GM19035 (cell line): ENCODE data around the gene TM9SF2.
A peak's percentile ranks its signal among the peaks of the same experiment; 100 is the strongest.

Experiments
- ATAC-seq: cut with Tn5 transposase; IDR thresholded peaks from one replicate; pipeline ENCODE4 v1.9.1; 2021; ENCODE audit not compliant: unreplicated experiment

Gene TM9SF2

DNA sequence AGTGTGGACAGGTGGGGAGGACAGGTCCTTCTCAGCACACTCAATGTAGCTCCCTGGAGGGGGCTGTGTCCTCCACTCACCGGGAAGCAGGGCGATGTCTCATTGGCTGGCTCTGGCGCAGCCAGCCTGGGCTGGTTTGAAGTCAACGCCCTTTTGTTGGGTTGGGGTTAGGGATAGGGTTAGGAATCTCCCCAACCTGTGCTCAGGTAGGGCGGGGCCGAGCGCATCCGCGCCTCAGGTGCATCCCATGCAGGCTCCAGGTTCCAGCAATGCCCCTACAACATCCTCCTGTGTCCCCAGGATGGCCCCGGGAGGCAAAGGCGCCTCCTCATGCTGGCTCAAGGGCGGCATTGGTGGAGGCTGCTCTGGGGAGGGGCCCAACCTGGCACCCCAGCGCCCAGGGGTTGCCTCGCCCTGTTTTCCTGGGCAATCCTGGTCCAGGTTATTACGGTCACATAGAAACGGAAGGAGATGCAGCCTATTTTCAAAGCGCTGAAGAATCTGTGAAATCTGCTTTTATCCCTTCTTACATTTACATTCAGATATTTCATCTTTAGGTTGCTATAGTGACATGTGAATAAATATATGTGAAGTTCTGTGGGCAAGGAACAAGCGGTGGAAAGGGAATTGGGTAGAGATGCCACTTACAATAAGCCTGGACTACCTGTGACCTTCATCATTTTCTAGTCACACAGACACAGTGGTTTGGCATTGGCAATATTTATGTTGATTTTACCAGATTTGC lies 74.3 kb downstream of the TM9SF2 start:
- ATAC-seq = no peak

DNA sequence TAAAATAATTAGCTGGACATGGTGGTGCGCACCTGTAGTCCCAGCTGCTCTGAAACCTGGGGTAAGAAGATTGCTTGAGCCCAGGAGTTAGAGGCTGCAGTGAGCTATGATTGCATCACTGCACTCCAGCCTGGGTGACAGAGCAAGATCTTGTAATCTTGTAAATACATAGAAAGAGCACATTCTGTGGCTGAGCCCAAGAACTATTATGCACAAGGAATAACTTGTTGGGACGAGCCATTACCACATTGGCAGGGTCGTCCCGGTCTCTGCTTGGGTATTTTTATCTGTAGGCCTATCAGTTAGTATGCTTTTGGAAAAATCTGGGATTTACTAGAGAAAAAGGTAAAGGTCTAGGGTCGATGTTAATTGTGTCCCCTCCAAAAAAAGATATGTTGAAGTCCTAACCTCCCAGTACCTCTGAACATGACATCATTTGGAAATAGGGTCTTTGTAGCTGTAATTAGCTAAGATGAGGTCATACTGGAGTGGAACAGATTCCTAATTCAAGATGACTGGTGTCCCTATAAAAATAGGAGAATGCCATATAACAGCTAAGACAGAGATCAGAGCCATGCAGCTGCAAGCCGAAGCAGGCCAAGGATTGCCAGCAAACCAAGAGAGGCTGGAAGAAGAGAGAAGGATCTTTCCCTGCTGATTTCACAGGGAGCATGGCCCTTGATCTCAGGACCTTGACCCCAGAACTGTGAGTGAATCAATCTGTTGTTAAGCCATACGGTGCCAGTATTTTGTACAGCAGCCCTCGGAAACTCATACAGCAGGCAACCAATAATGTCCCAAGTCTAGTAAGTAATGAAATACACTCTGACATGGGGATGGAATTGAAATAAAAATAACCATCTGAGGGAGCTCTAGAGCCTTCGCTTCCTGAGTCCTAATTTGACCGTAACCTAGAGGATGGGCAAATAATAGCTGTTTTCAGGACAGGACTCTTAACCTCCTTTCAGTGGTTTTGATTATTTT lies 77.0 kb downstream of the TM9SF2 start:
- no peak for ATAC-seq

DNA sequence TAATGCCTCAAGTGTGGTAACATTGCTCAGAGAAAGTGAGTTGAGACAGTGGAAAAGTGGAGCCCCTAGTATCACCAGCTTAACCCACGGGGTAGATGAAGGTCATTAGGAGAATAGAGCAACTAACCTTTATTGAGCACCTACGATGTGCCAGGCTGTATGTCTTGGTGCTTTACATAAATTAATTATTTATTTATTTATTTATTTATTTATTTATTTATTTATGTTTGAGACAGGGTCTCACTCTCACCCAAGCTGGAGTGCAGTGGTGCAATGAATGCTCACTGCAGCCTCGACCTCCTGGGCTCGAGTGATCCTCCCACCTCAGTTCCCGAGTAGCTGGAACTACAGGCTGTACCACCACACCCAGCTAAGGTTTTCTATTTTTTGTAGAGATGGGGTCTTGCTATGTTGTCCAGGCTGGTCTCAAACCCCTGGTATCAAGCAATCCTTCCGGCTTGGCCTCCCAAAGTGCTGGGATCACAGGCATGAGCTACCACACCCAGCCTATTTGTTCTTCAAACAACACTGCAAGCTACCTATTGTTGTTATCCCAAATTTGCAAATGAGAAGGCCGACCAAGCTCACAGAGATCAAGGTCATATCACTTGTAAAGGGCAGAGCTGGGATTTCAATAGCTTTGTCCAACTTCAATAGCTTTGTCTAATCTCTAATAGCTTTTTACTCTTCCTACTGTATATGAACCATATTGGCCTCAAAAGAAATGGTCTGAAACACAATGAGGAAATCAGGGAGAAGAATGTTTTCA lies 79.4 kb downstream of the TM9SF2 start:
- ATAC-seq = no peak

DNA sequence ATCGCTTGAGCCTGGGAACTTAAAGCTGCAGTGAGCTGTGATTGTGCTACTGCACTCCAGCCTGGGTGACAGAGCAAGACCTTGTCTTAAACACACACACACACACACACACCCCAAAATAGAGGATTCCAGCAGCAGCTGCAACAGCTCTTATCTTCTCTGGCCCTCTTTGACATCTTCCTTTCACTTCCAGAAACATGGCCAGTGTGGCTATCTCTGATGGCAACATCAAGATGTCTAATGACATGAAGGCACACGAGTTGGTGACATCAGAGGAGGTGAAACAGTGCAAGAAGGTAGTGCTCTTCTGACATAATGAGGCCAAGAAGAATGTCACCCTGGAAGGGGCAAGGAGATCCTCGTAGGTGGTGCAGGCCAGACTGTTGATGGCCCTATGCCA lies 81.2 kb downstream of the TM9SF2 start:
- no peak for ATAC-seq

DNA sequence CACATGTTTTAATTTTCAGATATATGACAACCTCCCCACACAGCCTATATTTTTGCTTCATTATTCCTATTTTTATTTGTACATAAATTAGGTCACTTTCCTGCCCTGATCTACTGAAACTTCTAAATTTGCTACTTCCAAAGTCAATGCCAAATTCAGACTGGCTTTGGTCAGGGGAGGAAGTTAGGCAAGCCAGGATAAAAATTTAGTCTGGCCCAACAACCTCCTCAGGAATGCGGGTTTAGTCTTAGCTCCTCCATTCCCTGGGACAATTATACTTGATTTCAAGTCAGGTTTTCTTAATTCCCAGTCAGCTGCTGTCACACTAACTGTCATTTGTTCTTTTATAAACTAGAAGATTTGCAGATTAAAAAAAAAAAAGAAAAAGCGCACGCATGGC lies 84.3 kb downstream of the TM9SF2 start:
- no peak for ATAC-seq

DNA sequence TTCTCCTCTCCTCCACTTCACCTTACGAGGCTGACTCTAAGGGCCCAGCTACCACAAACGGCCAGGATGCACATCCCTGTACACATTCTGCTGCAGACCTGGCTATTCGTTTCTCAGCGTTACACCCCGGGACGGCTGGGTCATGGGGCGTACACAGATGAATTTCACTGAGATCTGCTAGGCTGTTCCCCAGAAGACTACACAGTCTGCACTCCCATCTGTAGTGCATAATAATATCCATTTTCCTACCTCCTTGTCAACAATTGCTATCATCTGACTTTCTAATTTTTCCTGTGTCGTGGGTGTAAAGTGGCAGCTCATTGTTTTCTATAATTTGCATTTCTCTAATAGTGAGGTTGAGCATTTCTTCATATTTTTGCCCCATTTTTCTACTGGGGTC lies 85.7 kb downstream of the TM9SF2 start:
- no peak for ATAC-seq

DNA sequence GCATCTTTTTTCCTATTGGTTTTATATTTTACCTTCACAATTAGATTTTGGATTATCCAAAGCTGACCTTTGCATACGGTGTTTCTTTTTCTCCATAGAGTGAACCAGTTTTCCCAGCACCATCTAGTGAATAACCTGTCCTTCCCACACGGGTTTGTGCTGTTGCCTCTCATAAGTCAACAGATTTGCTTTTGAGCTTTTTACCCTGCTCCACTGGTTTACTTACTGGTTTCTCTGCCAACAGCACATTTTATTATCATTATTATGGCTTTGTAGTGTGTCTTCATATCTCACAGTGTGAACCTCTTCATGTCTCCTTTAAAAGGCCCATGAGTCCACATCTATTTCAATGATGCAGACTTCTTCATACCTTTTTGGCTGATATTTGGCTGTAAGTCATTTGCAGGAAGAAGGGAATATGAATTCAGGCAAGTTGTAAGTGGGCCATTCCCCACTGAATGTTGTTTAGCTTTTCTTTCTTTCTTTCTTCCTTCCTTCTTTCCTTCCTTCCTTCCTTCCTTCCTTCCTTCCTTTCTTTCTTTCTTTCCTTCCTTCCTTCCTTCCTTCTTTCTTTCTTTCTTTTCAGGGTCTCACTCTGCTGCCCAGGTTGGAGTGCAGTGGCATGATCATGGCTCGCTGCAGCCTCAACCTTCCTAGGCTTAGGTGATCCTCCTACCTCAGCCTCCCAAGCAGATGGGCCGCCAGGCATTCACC lies 86.8 kb downstream of the TM9SF2 start:
- no peak for ATAC-seq

DNA sequence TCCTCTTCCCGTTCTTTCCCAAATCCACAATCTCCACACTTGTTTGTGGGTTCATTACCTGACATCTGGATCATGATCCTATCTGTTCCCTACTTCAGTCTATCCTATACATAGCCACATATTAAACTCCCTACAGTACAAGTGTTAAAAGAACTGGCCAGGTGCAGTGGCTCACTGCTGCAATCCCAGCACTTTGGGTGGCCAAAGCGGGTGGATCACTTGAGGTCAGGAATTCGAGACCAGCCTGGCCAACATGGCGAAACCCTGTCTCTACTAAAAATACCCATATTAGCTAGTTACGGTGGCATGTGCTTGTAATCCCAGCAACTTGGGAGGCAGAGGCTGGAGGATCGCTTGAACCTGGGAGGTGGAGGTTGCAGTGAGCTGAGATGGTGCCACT lies 88.3 kb downstream of the TM9SF2 start:
- no peak for ATAC-seq

DNA sequence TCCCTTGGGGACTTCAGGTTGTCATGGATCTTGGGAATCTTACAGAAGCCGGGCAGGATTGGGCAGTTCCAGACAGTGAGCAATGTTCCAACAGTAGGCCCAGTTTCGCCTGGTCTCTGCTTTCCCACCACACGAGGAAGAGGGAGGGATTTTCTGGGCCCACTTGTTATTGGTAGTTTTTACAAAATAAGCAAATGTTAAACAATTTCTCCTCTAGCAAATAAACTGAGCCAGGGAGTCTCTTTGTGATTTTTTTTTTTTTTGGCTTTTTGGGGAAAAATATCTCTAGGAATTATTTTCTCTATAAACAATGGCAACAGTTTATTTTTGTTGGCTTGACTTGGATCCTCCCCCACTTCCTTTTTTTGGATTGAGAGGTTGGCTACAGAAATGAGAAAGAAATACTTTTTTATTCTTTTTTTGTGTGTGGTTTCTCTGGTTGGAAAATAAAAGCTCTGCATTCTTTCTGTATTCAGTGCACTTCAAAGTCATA lies 89.3 kb downstream of the TM9SF2 start:
- no peak for ATAC-seq

DNA sequence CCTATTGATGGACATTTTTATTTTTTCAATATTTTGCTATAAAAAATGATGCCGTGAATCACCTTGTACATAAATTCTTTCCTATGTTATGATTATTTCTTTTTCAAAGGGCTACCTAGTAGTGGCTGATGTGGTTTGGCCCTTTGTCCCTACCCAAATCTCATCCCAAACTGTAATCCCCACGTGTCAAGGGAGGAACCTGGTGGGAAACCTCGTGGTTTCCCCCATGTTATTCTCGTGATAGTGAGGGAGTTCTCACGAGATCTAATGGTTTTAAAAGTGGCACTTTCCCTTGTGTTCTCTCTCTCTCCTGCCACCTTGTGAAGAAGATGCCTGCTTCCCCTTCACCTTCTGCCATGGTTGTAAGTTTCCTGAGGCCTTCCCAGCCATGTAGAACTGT lies 94.9 kb downstream of the TM9SF2 start:
- ATAC-seq = no peak

DNA sequence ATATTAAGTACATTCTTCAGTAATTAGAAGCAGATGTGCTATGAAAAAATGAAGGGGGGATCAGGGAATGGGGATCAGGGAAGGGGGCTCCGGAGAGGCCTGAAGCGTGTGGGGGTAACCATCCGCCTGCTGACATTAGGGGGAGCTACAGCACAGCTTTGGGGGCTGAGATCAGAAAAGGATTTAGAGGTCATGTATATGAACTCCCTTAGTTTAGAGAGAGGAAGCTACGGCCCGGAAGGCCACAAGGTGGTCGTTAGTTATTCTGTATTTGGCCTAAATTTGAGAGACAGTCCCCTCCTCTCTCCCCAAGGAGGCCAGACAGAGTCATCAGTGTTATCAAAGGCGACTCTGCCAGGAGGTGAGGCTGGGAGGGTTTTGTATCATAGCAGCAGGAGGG lies 99.0 kb downstream of the TM9SF2 start:
- ATAC-seq = no peak

DNA sequence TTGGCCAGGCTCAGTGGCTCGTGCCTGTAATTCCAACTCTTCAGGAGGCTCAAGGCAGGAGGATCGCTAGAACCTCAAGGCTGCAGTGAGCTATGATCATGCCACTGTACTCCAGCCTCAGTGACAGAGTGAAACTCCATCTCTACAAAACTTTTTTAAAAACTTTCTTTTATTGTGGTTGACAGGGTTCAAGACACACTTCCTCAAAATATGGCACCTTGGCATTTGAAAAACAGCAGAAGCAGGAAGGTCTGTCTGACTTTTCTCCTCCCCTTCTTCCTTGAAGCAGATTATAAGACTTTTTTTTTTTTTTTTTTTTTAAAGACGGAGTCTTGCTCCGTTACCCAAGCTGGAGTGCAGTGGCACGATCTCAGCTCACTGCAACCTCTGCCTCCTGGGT lies 100.3 kb downstream of the TM9SF2 start:
- no peak for ATAC-seq

DNA sequence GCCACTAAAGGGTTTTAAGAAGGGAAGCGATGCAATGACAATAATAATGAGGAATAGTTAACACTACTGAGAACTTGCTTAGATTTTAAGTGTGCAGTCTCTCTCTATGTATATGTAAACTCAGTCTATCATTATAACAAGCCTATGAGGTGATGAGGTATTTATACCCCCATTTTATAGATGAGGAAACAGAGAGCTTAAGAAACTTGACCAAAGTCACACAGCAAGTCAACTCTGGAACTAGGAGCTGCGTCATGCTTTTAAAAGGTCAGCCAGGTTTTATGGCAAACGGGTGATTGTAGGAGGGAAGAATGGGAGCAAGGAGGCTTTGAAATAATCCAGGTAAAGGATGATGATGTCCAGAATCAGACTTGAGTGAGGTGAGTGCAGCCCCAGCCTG lies 103.4 kb downstream of the TM9SF2 start:
- ATAC-seq = no peak

DNA sequence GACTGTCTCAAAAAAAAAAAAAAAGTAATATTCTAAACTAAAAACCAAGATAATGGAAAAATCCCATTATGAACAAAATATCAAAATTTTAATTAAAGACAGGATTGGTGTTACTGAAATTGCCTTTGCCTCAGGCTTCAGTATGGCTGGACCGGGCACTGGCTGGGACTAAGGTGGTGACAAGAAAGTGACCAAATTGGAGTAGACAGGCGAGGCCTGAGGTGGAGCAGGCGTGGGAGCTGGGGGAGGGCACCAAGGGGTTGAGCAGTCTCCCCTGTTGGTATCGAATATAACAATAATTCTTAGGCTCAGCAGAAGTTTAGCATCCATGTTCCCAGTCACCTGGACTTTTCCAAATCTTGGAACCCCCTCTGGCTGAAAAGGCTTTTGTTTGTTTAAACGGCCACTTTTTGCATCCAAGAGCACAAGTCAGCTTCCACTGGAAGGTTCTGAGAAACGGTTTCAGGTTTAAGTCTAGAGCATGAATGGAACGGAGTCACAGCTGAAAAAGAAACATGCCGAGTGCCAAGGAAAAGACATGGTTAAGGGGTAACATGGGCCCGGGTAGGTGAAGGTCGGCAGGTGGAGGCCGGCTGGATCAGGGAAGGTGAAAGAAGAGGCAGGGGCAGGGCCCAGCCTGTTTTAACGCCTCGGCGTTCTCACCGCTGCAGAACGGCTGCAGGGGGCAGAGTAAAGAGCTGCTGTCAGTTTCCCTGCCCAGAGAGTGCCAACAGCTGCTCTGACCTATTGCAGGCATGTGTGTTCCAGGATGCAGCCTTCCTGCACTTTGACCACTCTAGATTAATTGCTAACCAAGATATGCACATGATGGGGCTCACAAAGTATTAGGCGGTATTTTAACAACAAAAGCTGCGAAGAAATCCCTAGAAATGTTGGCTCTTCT lies 104.4 kb downstream of the TM9SF2 start:
- peak; percentile 63 for ATAC-seq

DNA sequence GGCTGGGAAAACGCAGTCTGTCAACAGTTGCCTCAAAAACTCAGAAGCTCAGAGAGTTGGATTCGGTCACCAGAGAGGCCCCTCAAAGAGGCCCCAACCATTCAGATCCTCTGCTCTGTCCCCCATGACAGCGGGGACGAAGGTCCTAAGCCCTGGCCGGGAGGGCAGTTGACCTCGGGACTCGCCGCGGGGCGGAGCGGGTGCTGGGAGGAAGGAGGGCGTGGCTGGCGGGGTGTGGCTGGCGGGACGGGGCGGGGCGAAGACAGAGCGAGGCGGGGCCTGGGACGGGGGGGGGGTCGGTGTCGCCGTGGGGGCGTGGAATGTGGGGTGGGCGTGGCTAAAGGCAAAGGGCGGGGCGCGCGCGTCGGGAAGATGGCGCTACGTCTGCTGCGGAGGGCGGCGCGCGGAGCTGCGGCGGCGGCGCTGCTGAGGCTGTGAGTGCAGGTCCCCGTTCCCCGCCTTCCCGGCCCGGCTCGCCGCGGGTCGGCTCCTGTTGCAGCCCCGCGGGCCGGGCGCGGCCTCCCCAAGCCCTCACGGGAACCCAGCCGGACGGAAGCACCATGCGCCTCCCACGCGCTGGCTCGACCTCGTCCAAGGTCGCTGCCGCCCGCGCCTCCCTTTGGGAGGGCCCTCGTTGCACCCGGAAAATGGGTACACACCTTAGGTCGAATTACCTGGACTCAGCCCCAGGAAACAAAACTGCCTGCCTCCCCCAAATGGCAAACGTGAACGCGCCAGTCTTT lies 105.2 kb downstream of the TM9SF2 start, which contains the start of gene CLYBL:
CLYBL (plus strand) TSS at position 367 of the 743 bp plus-strand sequence.
- ATAC-seq = peak; percentile 81

DNA sequence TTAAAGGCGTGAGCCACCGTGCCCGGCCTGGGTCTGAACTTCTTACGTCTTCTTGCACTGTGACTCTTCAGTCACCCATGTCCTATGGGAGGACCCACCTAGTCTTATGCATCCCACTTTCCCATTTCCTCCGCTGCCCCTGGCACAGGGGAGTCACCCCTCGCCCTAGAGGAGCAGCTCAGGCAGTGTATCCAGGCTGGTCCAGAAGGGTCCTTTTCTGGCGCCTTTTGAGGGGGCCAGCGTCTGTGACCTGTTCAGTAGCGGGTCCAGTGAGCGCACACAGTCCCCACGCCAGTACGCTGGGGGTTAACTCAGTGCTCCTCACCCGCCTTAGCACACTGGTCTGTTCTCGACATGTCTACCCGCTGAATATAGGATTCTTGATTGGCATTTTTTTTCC lies 107.1 kb downstream of the TM9SF2 start:
- no peak for ATAC-seq

DNA sequence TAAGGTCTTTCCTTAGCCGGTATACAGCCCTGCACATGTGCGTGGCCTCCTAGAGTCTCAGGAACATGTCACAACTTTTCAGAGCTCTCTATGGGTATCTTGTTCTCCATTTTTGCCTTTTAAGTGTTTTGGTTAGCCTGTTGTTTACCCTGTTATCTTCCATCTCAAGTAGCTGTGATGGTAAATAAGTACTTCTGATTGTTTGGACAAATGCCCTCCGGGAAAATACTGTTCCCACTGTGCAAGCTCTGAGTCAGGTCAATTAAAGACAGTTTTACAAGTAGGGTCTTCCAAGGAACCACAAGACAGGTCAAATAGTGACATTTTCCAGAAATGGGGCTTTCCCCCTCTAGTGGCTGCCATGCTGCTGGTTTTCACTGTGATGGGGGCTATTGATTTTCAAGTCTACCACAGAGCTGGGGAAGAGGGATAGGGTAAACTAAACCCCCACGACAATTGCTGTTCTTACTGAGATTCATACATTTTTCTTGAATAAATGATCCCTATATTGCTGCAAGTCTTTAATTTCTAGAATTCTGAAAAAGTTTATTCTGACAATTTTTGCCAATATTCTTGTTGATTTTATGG lies 109.5 kb downstream of the TM9SF2 start:
- ATAC-seq = no peak
